ENCODE results near the gene CYP27B1. TPM values are rescaled to one million over a fixed set of nuclear protein-coding genes. Genes with fewer than 3 reads are reported as not detected.

CYP27B1 gene
- total and polyA plus RNA-seq, 9 of the 15 experiments (the other 6 are each of a cell fraction or from before 2014, with no cell fraction given), result 0.18 to 4.2 (median 1.8) TPM

GRCh38 chr12:57782608-57783465 is 16.0 kb upstream of the CYP27B1 start, which contains the start of gene TSFM (continued):
- TF ChIP-seq E2F4 (CRISPR knock-in tag; IDR thresholded peaks at IDR 0.05; ENCODE audit: low read depth), result peak; percentile 29; the same call in 1 of the 2 replicates
- TF ChIP-seq RUNX1 (IDR thresholded peaks at IDR 0.05; ENCODE audit: low read depth), result no peak
- no peak for TF ChIP-seq WHSC1 (IDR thresholded peaks at IDR 0.05; ENCODE audit: low read length)
- TF ChIP-seq TFAM (CRISPR knock-in tag; conservative IDR thresholded peaks at IDR 0.05), result no peak
- TF ChIP-seq HMGXB4 (CRISPR knock-in tag; IDR thresholded peaks at IDR 0.05), result no peak; the same call in 1 of the 2 replicates
- TF ChIP-seq CXXC5 (CRISPR knock-in tag; IDR thresholded peaks at IDR 0.05), result peak; percentile 89
- TF ChIP-seq THRB (CRISPR knock-in tag; conservative IDR thresholded peaks at IDR 0.05), result no peak
- no peak for TF ChIP-seq PYGO2 (tag; IDR thresholded peaks at IDR 0.05)
- no peak for TF ChIP-seq FOXJ3 (CRISPR knock-in tag; IDR thresholded peaks at IDR 0.05)
- TF ChIP-seq NFYB (IDR thresholded peaks at IDR 0.05; ENCODE audit: extremely low read depth, insufficient read length), result no peak
- no peak for TF ChIP-seq ZNF696 (CRISPR knock-in tag; conservative IDR thresholded peaks at IDR 0.05)
- TF ChIP-seq RERE (CRISPR knock-in tag; IDR thresholded peaks at IDR 0.05; ENCODE audit: borderline replicate concordance), result no peak
- TF ChIP-seq MXI1 (IDR thresholded peaks at IDR 0.05; ENCODE audit: low read depth, low read length), result no peak
- no peak for TF ChIP-seq MLX (CRISPR knock-in tag; conservative IDR thresholded peaks at IDR 0.05)
- peak; percentile 9 for TF ChIP-seq ZNF146 (CRISPR knock-in tag; IDR thresholded peaks at IDR 0.05; ENCODE audit: unreplicated experiment)
- peak; percentile 90; the same call in 1 of the 2 replicates for TF ChIP-seq FOXP1 (CRISPR knock-in tag; IDR thresholded peaks at IDR 0.05)
